Natural killer cell treated with Interleukin-12 subunit alpha and Interleukin-12 subunit beta and Interleukin-15 and Interleukin-18, amount 100 ng/mL, for 72 hours (primary cell): ENCODE data around the gene MGAT5B. TPM values are rescaled to one million over a fixed set of nuclear protein-coding genes. Genes with fewer than 3 reads are reported as not detected.
"Not testable (repeated sequence)": the region's sequence is repeated elsewhere in the genome, so short reads cannot be mapped to it uniquely, and the experiment has no call there.

Experiments used
- ATAC-seq, 2 donors: fragments of 150-1000 bp; cut with Tn5 transposase in 1 of 2; sonication (Bioruptor Pico), chemical (Tn5 transposase) in 1 of 2; 2 replicates each; pipeline ENCODE4 v1.10.0; 2021
- DNase-seq: peaks from one replicate; pipeline ENCODE4 v3.0.0; 2022; ENCODE audit warnings: low spot score
- H3K27ac Mint-ChIP-seq, 2 donors: 1 replicate in 1 of 2; 2 replicates in 1 of 2; pipeline ENCODE4 v1.8.0; 2022; ENCODE audit warnings: mixed read lengths in 2 of 2, mild to moderate bottlenecking in 1 of 2, moderate library complexity in 1 of 2
- H3K27me3 Mint-ChIP-seq, 2 donors: 1 replicate in 1 of 2; 2 replicates in 1 of 2; pipeline ENCODE4 v1.8.0; 2022; ENCODE audit warnings: mixed read lengths in 2 of 2
- H3K36me3 Mint-ChIP-seq: one replicate; pipeline ENCODE4 v1.8.0; 2022; ENCODE audit warnings: mixed read lengths
- H3K4me1 Mint-ChIP-seq, 2 donors: 1 replicate in 1 of 2; 2 replicates in 1 of 2; pipeline ENCODE4 v1.8.0; 2022; ENCODE audit warnings: low read depth in 2 of 2, mixed read lengths in 2 of 2, mild to moderate bottlenecking in 1 of 2
- H3K4me3 Mint-ChIP-seq: one replicate; pipeline ENCODE4 v1.8.0; 2022; ENCODE audit warnings: mixed read lengths
- H3K9me3 Mint-ChIP-seq: 2 replicates; pipeline ENCODE4 v1.8.0; 2022; ENCODE audit warnings: mixed read lengths
- total RNA-seq, 2 donors: library from RNA; stranded (reverse); gene quantifications; one replicate each; pipeline ENCODE4 v1.2.3, GENCODE V29; 2022

The MGAT5B gene
- total RNA-seq, 2 donors from 2014 or later: 0.59 TPM; not detected in 1

GRCh38 chr17:76840884-76841775 lies 27.1 kb upstream of the MGAT5B start:
- H3K27ac Mint-ChIP-seq: peak overlapping the region in 1 of 2 donors; percentile 67

GRCh38 chr17:76841776-76842405 lies 26.3 kb upstream of the MGAT5B start:
- Mint-ChIP-seq H3K27me3 (peaks cover 24 to 48% of the 10 kb centered on the region in 2 donors), H3K27ac (no peak overlapping the region), H3K4me1 (peaks cover 13 to 27% of the 10 kb centered on the region in 2 donors), H3K9me3 (no peaks in the 10 kb centered on the region), H3K4me3 (no peak overlapping the region), H3K36me3 (no peaks in the 10 kb centered on the region)
- DNase-seq (no peak), ATAC-seq (no peak)

More at GRCh38 chr17:76840884-76841775, 27.1 kb upstream of the MGAT5B start:
- no peaks in the 10 kb centered on the region for H3K9me3 Mint-ChIP-seq
- peaks cover 13 to 27% of the 10 kb centered on the region in 2 donors for H3K4me1 Mint-ChIP-seq
- H3K36me3 Mint-ChIP-seq: no peaks in the 10 kb centered on the region
- DNase-seq: no peak
- ATAC-seq: no peak
- peaks cover 21 to 41% of the 10 kb centered on the region in 2 donors for H3K27me3 Mint-ChIP-seq
- peak overlapping the region; percentile 63 for H3K4me3 Mint-ChIP-seq

DNA sequence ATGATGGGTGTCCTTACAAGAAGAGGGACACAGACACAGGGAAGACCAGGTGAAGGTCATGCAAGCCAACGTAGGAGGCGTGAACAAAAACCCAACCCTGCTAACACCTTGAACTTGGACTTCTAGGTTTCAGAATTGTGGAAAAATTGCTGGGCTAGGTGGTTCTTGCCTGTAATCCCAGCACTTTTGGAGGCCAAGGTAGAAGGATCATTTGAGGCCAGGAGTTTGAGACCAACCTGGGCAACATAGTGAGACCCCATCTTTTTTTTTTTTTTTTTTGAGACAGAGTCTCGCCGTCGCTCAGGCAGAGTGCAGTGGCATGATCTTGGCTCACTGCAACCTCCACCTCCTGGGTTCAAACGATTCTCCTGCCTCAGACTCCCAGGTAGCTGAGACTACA lies 25.1 kb upstream of the MGAT5B start:
- H3K27me3 Mint-ChIP-seq: peaks cover 27 to 57% of the 10 kb centered on the region in 2 donors
- H3K4me3 Mint-ChIP-seq, H3K36me3 Mint-ChIP-seq, H3K27ac Mint-ChIP-seq, H3K9me3 Mint-ChIP-seq, DNase-seq, ATAC-seq: not testable (repeated sequence)
- H3K4me1 Mint-ChIP-seq: peaks cover 13 to 27% of the 10 kb centered on the region in 2 donors

DNA sequence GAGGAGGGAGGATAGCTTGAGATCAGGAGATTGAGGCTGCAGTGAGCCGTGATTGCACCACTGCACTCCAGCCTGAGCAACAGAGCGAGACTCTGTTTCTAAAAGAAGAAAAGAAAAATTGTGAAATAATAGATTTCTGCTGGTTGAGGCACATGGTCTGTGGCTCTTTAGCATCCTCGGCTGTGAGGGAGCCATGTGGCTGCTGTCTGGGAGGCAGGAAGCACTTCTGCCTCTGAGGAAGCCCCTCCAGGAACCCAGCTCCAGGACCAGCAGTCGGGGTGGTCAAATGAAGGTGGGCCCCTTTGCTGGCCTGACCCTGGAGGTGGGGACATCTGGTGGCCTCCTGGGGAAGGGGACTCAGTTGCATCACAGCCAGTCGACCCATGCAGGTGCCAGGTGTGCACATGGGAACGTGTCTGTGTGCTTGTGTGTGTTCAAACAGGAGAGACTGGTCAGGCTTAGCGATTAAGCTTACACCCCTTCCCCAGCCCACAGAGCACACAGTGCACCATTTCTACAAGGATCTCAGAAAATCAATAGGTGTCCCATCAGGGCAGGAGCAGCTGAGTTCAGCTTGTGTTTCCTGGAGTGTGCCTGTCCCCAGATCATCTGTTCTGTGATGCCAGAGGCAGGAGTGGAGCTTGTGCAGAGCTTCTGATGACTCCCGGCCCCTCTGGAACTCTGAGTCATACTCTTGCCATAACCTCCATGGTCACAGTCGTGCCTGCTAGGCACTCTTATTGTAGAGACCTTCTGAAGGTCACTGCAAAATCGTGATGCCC lies 24.3 kb upstream of the MGAT5B start:
- DNase-seq: no peak
- H3K9me3 Mint-ChIP-seq: no peaks in the 10 kb centered on the region
- peaks cover 27 to 57% of the 10 kb centered on the region in 2 donors for H3K27me3 Mint-ChIP-seq
- ATAC-seq: no peak
- peaks cover 13 to 25% of the 10 kb centered on the region in 2 donors for H3K4me1 Mint-ChIP-seq
- H3K36me3 Mint-ChIP-seq: no peaks in the 10 kb centered on the region
- H3K4me3 Mint-ChIP-seq: no peak overlapping the region
- peak overlapping the region in 1 of 2 donors; percentile 15 for H3K27ac Mint-ChIP-seq

GRCh38 chr17:76844485-76844829 lies 23.7 kb upstream of the MGAT5B start:
- peaks cover 13 to 22% of the 10 kb centered on the region in 2 donors for H3K4me1 Mint-ChIP-seq
- H3K27me3 Mint-ChIP-seq: peaks cover 27 to 57% of the 10 kb centered on the region in 2 donors
- ATAC-seq: no peak
- H3K9me3 Mint-ChIP-seq: no peaks in the 10 kb centered on the region
- no peak overlapping the region for H3K4me3 Mint-ChIP-seq
- peak overlapping the region in 1 of 2 donors; percentile 15 for H3K27ac Mint-ChIP-seq
- DNase-seq: no peak
- no peaks in the 10 kb centered on the region for H3K36me3 Mint-ChIP-seq

GRCh38 chr17:76844846-76845245 lies 23.4 kb upstream of the MGAT5B start:
- no peak for ATAC-seq
- no peak for DNase-seq
- no peaks in the 10 kb centered on the region for H3K9me3 Mint-ChIP-seq
- no peaks in the 10 kb centered on the region for H3K36me3 Mint-ChIP-seq
- no peak overlapping the region for H3K4me3 Mint-ChIP-seq
- peaks cover 12 to 18% of the 10 kb centered on the region in 2 donors for H3K4me1 Mint-ChIP-seq
- peaks cover 25 to 56% of the 10 kb centered on the region in 2 donors for H3K27me3 Mint-ChIP-seq
- no peak overlapping the region for H3K27ac Mint-ChIP-seq

DNA sequence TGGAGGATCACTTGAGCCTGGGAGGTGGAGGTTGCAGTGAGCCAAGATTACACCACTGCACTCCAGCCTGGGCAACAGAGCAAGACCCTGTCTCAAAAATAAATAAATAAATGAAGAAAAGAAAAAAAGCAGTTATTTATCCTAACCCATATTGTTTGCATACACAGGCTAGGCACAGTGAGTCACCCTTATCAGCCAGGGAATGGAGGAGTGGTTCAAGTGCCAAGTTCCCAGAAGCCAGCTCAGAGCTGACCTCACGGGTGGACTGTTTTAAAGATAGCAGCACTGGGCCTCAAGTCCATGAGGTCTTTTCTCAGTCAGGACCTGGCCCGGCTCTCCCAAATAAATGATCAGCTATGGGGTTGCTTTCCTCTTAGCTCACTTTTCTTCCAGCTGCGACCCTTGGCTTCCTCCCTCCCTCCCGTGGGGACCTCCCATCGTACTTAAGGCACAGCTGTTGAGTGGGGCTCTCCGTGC lies 22.6 kb upstream of the MGAT5B start:
- Mint-ChIP-seq H3K27ac (no peak overlapping the region), H3K27me3 (peaks cover 20 to 48% of the 10 kb centered on the region in 2 donors), H3K4me3 (no peak overlapping the region), H3K9me3 (no peaks in the 10 kb centered on the region), H3K36me3 (no peaks in the 10 kb centered on the region), H3K4me1 (peaks cover 4 to 12% of the 10 kb centered on the region in 2 donors)
- ATAC-seq (no peak), DNase-seq (no peak)

DNA sequence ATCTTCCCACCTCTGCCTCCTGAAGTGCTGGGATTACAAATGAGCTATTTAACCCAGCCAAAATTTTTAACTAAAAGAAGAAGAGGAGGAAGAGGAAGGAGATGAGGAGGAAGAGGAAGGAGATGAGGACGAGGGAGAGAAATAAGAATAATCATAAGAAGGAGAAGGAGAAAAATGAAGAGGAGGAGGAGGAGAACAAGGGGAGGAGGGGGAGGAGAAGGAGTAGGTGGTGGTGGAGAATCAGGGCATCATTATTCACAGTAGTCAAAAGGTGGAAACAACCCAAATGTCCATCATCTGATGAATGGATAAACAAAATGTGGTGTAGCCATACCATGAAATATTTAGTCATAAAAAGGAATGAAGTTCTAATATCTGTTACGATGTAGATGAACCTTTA lies 21.2 kb upstream of the MGAT5B start:
- Mint-ChIP-seq H3K27ac (no peak overlapping the region), H3K4me3 (no peak overlapping the region), H3K36me3 (no peaks in the 10 kb centered on the region), H3K9me3 (no peaks in the 10 kb centered on the region), H3K27me3 (peaks cover 10 to 34% of the 10 kb centered on the region in 2 donors), H3K4me1 (peaks cover 0 to 2% of the 10 kb centered on the region in 2 donors)
- DNase-seq (no peak), ATAC-seq (no peak)

DNA sequence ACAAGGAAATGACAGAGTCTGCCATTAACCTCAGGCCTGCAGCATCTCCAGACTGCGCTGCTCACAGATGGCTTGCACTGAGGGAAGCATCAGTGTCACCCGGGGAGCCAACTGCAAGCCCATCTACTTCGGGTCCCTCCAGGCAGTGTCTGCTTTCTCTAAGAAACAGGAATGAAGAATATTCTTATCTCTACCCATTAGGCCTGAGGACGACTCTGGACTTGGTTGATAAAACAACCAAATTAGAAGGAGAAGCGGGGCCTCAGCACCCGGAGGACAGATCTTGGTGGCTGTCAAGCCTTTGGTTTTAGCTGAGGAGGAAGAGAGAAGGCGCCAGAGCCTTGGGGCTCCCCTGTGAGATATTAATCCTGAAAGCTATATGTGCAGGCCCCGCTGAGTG lies 19.5 kb upstream of the MGAT5B start:
- Mint-ChIP-seq H3K27ac (no peak overlapping the region), H3K4me1 (no peaks in the 10 kb centered on the region), H3K36me3 (no peaks in the 10 kb centered on the region), H3K27me3 (peaks cover 10 to 29% of the 10 kb centered on the region in 2 donors), H3K4me3 (no peak overlapping the region), H3K9me3 (no peaks in the 10 kb centered on the region)
- ATAC-seq (no peak), DNase-seq (no peak)

DNA sequence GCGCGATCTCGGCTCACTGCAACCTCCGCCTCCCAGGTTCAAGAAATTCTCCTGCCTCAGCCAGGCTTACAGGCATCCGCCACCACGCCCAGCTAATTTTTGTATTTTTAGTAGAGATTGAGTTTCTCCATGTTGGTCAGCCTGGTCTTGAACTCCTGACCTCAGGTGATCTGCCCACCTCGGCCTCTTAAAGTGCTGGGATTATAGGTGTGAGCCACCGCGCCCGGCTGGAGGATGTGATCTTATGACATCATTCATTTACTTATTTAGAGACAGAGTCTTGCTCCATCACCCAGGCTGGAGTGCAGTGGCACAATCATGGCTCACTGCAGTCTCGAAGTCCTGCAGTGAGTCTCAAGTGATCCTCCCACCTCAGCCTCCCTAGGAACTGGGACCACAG lies 19.0 kb upstream of the MGAT5B start:
- not testable (repeated sequence) for ATAC-seq, DNase-seq, H3K9me3 Mint-ChIP-seq, H3K36me3 Mint-ChIP-seq, H3K4me3 Mint-ChIP-seq, H3K27ac Mint-ChIP-seq, H3K4me1 Mint-ChIP-seq
- peaks cover 10 to 28% of the 10 kb centered on the region in 2 donors for H3K27me3 Mint-ChIP-seq

DNA sequence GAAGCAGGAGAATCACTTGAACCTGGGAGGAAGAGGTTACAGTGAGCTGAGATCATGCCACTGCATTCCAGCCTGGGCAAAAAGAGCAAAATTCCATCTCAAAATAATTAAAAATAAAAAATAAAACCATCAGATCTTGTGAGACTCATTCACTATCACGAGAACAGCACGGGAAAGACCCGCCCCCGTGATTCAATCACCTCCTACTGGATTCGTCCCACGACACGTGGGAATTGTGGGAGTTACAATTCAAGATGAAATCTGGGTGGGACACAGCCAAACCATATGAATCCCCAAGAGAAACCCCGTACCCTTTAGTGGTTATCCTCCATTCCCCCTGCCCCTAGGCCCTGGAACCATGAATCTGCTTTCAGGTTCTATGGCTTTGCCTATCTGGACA lies 15.4 kb upstream of the MGAT5B start:
- Mint-ChIP-seq H3K9me3 (no peaks in the 10 kb centered on the region), H3K4me3 (no peak overlapping the region), H3K27me3 (peaks cover 6 to 7% of the 10 kb centered on the region in 2 donors), H3K4me1 (no peaks in the 10 kb centered on the region), H3K27ac (no peak overlapping the region), H3K36me3 (no peaks in the 10 kb centered on the region)
- ATAC-seq (no peak), DNase-seq (no peak)

- no peaks in the 10 kb centered on the region for H3K9me3 Mint-ChIP-seq
- no peak for ATAC-seq
- peaks cover 6 to 7% of the 10 kb centered on the region in 2 donors for H3K27me3 Mint-ChIP-seq
- no peaks in the 10 kb centered on the region for H3K4me1 Mint-ChIP-seq
- no peak overlapping the region for H3K4me3 Mint-ChIP-seq
- H3K27ac Mint-ChIP-seq: no peak overlapping the region
- DNase-seq: no peak
- no peaks in the 10 kb centered on the region for H3K36me3 Mint-ChIP-seq
Observed at GRCh38 chr17:76855105-76855504, 13.1 kb upstream of the MGAT5B start.

DNA sequence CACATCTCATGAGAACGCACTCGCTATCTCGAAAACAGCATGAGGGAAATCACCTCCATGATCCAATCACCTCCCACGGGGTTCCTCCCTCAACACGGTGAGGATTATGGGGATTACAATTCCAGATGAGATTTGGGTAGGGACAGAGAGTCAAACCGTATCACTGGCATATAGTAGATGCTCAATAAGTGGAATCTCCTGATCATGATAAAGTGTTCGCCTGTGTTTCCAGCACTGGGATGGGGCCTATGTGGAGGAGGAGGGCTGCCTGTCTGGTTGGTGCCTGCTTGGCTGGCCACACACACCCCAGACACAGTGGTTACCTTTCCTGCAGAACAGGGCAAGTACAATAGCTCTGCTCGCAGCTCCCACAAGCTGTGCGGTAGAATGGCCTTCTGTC lies 6.1 kb upstream of the MGAT5B start:
- no peak overlapping the region for H3K27ac Mint-ChIP-seq
- ATAC-seq: no peak
- DNase-seq: no peak
- H3K9me3 Mint-ChIP-seq: no peaks in the 10 kb centered on the region
- H3K4me3 Mint-ChIP-seq: no peak overlapping the region
- H3K27me3 Mint-ChIP-seq: peaks cover 3 to 5% of the 10 kb centered on the region in 2 donors
- no peaks in the 10 kb centered on the region for H3K36me3 Mint-ChIP-seq
- H3K4me1 Mint-ChIP-seq: peaks cover 0 to 2% of the 10 kb centered on the region in 2 donors
